ENCODE results near the gene CLDN6. TPM values are rescaled to one million over a fixed set of nuclear protein-coding genes. Genes with fewer than 3 reads are reported as not detected.

The CLDN6 gene
- total RNA-seq, 1 donor = under 0.01 TPM

DNA sequence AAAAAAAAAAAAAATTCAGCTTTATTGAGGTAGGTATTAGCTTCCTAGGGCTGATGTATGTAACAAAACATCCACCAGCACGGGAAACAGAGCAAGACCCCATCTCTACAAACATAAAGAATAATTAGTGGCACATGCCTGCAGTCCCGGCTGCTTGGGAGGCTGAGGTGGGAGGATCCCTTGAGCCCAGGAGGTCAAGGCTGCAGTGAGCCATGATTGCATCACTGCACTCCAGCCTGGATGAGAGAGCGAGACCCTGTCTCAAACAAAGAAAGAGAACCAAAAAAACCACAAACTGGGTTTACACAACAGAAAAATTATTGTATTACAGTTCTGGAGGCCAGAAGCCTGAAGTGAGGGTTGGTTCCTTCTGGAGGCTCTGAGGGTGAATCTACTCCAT, 24.4 kb upstream of the CLDN6 start:
- H4K20me1 ChIP-seq (ENCODE audit: insufficient read depth, low read length) = no peaks in the 10 kb centered on the region
- peaks cover 58% of the 10 kb centered on the region for H3K27me3 ChIP-seq (ENCODE audit: insufficient read depth, low read length)
- no peaks in the 10 kb centered on the region for H3K79me2 ChIP-seq (ENCODE audit: insufficient read depth, low read length)
- TF ChIP-seq, protein P1, sequence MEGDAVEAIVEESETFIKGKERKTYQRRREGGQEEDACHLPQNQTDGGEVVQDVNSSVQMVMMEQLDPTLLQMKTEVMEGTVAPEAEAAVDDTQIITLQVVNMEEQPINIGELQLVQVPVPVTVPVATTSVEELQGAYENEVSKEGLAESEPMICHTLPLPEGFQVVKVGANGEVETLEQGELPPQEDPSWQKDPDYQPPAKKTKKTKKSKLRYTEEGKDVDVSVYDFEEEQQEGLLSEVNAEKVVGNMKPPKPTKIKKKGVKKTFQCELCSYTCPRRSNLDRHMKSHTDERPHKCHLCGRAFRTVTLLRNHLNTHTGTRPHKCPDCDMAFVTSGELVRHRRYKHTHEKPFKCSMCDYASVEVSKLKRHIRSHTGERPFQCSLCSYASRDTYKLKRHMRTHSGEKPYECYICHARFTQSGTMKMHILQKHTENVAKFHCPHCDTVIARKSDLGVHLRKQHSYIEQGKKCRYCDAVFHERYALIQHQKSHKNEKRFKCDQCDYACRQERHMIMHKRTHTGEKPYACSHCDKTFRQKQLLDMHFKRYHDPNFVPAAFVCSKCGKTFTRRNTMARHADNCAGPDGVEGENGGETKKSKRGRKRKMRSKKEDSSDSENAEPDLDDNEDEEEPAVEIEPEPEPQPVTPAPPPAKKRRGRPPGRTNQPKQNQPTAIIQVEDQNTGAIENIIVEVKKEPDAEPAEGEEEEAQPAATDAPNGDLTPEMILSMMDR (IDR thresholded peaks at IDR 0.05; ENCODE audit: extremely low read depth, low read depth, low read length) = no peak
- no peak overlapping the region for H2AFZ ChIP-seq (ENCODE audit: low read length)
- H3K4me3 ChIP-seq (ENCODE audit: insufficient read depth, low read length) = no peak overlapping the region
- no peaks in the 10 kb centered on the region for H3K9me3 ChIP-seq (ENCODE audit: low read depth, low read length)
- H3K27ac ChIP-seq (ENCODE audit: low read depth, low read length) = no peak overlapping the region
- no peak overlapping the region for H3K4me2 ChIP-seq (ENCODE audit: insufficient read depth, low read length)
- no peaks in the 10 kb centered on the region for H3K4me1 ChIP-seq (ENCODE audit: insufficient read depth, low read length)
- no peaks in the 10 kb centered on the region for H3K36me3 ChIP-seq (ENCODE audit: insufficient read depth, low read length)
- DNase-seq (ENCODE audit: insufficient read length, low spot score, missing footprints) = no peak

DNA sequence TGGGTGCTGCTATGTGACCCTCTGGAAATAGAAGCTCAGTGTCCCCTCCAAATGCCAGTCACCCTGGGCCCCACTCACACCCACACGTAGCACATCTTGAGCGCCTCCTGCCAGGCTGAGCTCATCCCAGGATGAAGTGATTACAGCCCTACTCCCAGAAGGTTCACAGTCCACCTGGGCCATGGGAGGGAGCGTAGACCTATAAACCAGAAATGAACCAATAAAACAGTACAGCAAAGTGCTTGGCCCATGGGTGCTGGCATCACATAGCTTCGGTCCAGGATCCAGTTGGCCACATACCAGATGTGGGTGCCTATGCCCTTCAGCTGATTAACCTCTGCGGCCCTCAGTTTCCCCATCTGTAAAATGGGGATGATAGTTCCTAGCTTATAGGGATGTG, 20.9 kb upstream of the CLDN6 start:
- H3K27me3 ChIP-seq (ENCODE audit: insufficient read depth, low read length) = peaks cover 57% of the 10 kb centered on the region
- H3K4me3 ChIP-seq (ENCODE audit: insufficient read depth, low read length) = no peak overlapping the region
- DNase-seq (ENCODE audit: insufficient read length, low spot score, missing footprints) = no peak
- no peaks in the 10 kb centered on the region for H3K36me3 ChIP-seq (ENCODE audit: insufficient read depth, low read length)
- no peak overlapping the region for H3K4me2 ChIP-seq (ENCODE audit: insufficient read depth, low read length)
- H3K9me3 ChIP-seq (ENCODE audit: low read depth, low read length) = no peaks in the 10 kb centered on the region
- H3K27ac ChIP-seq (ENCODE audit: low read depth, low read length) = no peak overlapping the region
- no peaks in the 10 kb centered on the region for H4K20me1 ChIP-seq (ENCODE audit: insufficient read depth, low read length)
- no peaks in the 10 kb centered on the region for H3K4me1 ChIP-seq (ENCODE audit: insufficient read depth, low read length)
- TF ChIP-seq, protein P1 (IDR thresholded peaks at IDR 0.05; ENCODE audit: extremely low read depth, low read depth, low read length) = no peak
- no peaks in the 10 kb centered on the region for H3K79me2 ChIP-seq (ENCODE audit: insufficient read depth, low read length)
- H2AFZ ChIP-seq (ENCODE audit: low read length) = no peak overlapping the region

DNA sequence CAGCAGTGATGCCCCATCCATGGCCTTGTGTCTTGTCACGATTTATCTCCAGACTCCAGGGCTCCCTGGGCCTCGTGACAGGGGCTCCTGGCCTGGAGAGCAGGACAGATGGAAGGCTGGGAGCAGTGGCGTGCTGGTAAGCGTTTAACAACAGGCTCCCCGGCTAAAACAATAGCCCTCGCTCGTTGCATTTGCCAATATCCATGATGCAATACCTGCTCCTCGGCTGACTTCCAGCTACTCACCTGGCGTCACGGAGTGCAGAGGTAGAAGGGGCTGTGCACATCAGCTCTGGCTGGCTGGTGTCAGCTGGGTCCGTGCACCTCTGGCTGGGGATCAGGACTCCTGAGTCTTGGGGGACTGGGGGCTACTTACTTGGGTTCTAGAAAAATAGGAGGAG, 20.3 kb upstream of the CLDN6 start:
- DNase-seq (ENCODE audit: insufficient read length, low spot score, missing footprints) = no peak
- no peaks in the 10 kb centered on the region for H3K4me1 ChIP-seq (ENCODE audit: insufficient read depth, low read length)
- TF ChIP-seq, protein P1 (IDR thresholded peaks at IDR 0.05; ENCODE audit: extremely low read depth, low read depth, low read length) = no peak
- peaks cover 58% of the 10 kb centered on the region for H3K27me3 ChIP-seq (ENCODE audit: insufficient read depth, low read length)
- no peaks in the 10 kb centered on the region for H3K9me3 ChIP-seq (ENCODE audit: low read depth, low read length)
- H3K4me2 ChIP-seq (ENCODE audit: insufficient read depth, low read length) = no peak overlapping the region
- no peaks in the 10 kb centered on the region for H3K79me2 ChIP-seq (ENCODE audit: insufficient read depth, low read length)
- H3K36me3 ChIP-seq (ENCODE audit: insufficient read depth, low read length) = no peaks in the 10 kb centered on the region
- H2AFZ ChIP-seq (ENCODE audit: low read length) = no peak overlapping the region
- no peaks in the 10 kb centered on the region for H4K20me1 ChIP-seq (ENCODE audit: insufficient read depth, low read length)
- no peak overlapping the region for H3K27ac ChIP-seq (ENCODE audit: low read depth, low read length)
- H3K4me3 ChIP-seq (ENCODE audit: insufficient read depth, low read length) = no peak overlapping the region

DNA sequence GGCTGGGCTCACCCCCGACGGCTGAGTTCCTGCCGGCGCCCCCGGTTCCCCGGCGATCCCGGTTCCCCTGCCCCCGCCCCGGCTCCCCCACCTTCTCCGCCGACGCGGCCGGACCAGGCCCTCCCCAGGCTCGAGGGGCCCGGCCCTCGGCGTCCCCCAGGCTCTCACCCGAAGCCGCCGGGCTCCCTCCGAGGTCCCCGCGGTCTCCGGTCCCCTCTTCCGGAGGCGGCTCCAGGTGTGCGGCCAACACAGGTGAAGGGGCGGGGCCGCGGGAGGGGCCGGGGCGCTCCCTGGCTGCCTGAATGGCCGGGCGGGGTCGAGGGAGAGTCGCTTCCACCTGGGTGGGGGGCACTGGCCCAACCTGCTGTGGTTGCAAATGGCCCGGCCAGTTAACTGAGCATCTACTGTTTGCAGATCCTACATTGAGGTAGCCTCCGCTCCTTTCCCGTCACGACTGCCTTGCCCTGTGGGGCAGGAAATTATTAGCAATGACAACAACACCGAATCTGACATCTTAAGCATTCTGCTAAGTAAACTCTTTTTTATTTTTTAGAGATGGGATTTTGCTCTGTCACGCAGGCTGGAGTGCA, 18.8 kb upstream of the CLDN6 start, which contains the start of gene BICDL2:
TSS of gene BICDL2 (minus strand) at position 219 of the 590 bp plus-strand sequence. CDS start 1,448 bp downstream, outside the sequence.
- TF ChIP-seq, protein P1 (IDR thresholded peaks at IDR 0.05; ENCODE audit: extremely low read depth, low read depth, low read length) = no peak
- no peak within 1 kb of the TSS for H3K27ac ChIP-seq (ENCODE audit: low read depth, low read length)
- H3K4me2 ChIP-seq (ENCODE audit: insufficient read depth, low read length) = no peak within 1 kb of the TSS

More for the DNA sequence above, 18.8 kb upstream of the CLDN6 start, which contains the start of gene BICDL2:
- peaks cover 71% of the 10 kb centered on the region for H3K27me3 ChIP-seq (ENCODE audit: insufficient read depth, low read length)
- no peaks in the 10 kb centered on the region for H3K9me3 ChIP-seq (ENCODE audit: low read depth, low read length)
- no peak within 1 kb of the TSS for H2AFZ ChIP-seq (ENCODE audit: low read length)
- no peaks in the 10 kb centered on the region for H4K20me1 ChIP-seq (ENCODE audit: insufficient read depth, low read length)
- H3K36me3 ChIP-seq (ENCODE audit: insufficient read depth, low read length) = no peaks in the 10 kb centered on the region
- no peak within 1 kb of the TSS for H3K4me3 ChIP-seq (ENCODE audit: insufficient read depth, low read length)
- no peaks in the 10 kb centered on the region for H3K79me2 ChIP-seq (ENCODE audit: insufficient read depth, low read length)
- DNase-seq (ENCODE audit: insufficient read length, low spot score, missing footprints) = no peak
- no peaks in the 10 kb centered on the region for H3K4me1 ChIP-seq (ENCODE audit: insufficient read depth, low read length)
